ENCODE data around the gene HIGD1B.
A peak's percentile ranks its signal among the peaks of the same experiment; 100 is the strongest.

The HIGD1B gene

DNA sequence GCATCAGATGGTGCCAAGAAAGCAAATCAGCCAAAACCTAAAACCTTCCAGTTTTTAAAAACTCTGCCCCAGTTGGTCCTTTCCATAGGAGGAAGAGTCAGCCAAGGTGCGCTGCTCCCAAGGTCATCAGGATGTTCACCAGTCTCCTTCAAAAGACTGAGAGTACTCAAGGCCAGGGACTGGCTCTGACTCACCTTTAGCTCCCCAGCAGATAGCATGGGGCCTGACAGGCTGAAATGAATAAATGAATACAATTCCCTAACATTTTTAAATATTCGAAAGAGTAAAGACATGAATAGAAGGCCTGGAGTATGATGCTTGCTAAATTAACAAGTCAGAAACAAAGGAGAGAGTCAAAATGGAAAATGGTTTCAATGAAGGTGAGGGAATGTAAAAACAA lies 32.4 kb downstream of the HIGD1B start:
- DNase-seq = no peak

DNA sequence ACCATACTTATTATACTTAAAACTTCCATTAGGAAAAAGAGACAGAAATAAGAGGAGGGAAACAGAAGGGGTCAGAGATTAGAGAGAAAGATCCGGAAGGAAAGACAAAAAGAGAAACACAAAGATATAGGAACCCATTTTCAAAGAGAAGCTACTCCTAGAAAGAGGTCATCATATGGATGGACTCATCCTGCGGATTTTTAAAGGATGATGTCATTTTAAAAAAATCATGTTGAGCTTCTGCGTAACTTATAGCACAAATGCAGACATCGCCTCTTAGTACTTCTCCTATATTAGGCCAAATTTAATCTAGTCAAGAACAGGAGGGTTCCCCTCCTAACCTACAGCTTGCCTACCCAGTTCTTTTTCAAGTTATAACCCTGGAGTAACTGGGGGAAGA lies 33.5 kb downstream of the HIGD1B start:
- DNase-seq = no peak

DNA sequence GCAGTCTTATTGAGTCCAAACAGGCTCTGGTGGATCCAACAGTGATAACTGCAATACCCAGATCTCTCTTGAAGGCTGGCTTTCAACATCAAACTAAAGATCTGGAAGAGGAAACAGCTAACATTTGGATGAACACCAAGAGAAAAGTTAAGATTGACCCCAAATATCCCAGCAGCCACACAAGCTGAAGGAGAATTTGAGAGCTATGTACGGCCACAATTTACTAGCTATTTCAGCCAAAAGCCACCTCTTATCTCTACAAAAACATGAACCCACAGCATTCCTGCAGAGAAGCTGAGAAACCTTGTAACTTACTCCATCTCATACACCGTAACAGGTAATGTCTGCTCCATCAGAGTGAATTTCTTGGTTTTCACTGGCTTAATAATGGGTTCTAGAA lies 37.3 kb downstream of the HIGD1B start:
- no peak for DNase-seq

DNA sequence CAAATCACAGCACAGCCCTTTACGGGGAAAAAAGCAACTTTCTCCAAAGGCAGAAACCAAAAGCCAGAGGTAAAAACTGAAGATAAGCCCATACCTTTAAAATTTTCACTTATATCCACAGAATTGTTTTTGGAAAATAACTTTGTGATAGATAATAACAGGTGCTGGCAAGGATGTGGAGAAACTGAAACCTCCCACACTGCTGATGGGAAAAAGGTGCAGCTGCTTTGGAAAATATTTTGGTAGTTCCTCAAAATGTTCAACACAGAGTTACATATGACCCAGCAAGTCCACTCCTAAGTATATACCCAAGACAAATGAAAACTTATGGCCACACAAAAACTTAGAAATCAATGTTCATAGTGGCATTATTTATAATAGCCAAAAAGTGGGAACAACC lies 39.3 kb downstream of the HIGD1B start:
- no peak for DNase-seq

DNA sequence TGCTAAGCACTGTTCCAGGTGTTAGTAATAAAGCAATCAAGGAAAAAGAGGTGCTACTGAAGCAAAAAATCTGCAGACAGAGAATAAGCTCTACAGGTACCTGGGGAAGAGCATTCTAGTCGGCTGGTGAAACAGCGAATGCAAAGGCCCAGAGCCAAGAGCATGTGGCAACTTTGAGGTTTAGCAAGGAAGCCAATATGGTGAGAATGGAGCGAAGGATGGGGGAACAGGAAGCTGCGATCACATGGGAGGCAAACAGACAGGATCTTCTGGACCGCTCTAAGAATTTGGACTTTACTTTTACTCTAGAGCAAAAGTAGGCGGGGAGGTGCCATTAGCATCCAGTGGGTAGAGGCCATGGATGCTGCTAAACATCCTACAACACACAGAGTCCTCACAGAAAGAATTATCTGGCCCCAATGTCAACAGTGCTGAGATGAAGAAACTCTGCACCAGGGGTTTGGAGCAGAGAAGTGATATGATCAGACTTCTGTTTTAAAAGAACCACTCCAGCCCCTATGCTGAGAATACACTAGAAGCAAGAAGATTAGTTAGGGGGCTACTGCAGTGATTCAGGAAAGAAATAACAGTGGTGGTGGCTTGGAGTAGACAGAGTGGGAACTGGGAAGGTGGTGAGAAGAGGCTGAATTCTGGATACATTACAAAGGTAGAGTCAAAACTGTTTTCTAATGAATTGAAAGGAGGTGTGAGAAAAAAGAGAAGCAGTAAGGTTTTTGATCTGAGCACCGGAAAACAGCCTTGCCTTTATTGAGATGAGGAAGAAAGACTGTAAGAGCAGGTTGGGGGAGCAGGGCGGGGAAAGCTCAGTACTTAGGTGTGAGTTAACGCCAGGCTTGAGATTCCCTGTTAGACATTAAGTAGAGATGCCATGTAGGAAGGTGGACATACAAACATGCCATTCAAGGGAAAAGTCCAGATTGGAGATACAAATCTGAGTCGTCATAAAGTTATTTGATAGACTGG lies 40.6 kb downstream of the HIGD1B start:
- DNase-seq = peak; percentile 93

DNA sequence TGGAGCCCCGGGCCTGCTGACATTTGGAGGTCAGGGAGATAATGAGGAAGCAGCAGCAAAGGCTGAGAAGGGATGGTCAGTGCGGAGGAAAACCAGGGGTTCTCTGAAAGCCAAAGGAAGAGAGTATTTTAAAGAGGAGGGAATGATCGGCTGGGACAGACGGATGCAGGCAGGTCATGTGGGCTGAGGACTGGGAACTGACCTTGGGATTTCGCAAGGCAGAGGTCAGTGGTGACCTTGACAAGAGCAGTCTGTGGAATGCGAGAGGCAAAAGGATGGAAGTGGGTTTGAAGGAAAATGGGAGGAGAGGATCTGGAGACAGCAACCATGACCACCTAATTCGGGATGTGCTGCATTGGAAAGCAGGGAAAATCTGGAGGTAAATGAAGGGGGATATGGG lies 41.3 kb downstream of the HIGD1B start:
- no peak for DNase-seq

DNA sequence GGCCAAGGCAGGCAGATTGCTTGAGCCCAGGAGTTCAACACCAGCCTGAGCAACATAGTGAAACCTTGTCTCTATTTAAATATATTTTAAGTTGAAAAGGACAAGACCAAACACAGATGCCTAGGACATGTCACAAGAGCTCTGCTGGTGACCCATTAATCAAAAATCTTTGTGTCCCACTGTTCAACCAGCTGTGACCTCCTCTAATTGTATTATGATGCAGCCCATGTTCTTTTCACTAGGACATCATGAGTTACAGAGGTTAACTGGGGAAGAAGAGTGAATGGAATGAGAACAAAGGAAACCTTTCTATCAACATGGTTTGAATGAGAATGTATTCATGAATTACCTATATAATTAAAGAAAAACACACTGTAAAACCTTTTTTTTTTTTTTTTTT lies 44.6 kb downstream of the HIGD1B start:
- DNase-seq = no peak

DNA sequence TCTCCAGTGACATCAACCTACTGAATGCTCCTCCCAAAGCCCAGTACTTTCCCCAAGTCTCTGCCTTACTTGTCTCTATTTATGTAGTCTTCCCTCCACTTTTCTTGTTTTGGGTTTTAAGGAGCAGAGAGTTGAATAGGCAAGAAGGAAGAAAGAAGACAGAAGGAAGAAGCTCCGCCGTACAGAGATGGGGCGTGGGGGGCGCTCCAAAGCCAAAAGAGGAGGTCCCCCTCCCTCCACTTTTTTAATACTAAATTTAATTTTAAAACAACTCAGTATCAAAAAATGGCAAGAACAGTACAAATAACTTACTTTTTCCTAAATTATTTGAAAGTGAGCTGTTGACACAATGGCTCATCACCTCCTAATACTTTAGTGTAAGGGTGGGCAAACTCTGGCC lies 47.0 kb downstream of the HIGD1B start:
- DNase-seq = no peak

DNA sequence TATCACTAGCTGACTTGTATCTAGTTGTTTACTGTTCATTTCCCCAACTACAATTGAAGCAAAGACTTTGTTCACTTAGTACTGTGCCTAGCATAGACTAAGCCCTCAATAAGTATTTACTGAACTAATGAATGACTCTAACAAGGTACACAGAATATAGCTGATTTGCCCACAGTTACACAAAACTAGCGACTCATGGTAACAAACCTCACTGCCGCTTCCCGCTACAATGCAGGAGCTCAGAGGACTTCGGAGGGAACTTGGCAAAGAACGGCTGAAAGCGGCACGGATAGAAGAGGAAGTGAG lies 51.0 kb downstream of the HIGD1B start:
- peak; percentile 86 to 91 for DNase-seq

DNA sequence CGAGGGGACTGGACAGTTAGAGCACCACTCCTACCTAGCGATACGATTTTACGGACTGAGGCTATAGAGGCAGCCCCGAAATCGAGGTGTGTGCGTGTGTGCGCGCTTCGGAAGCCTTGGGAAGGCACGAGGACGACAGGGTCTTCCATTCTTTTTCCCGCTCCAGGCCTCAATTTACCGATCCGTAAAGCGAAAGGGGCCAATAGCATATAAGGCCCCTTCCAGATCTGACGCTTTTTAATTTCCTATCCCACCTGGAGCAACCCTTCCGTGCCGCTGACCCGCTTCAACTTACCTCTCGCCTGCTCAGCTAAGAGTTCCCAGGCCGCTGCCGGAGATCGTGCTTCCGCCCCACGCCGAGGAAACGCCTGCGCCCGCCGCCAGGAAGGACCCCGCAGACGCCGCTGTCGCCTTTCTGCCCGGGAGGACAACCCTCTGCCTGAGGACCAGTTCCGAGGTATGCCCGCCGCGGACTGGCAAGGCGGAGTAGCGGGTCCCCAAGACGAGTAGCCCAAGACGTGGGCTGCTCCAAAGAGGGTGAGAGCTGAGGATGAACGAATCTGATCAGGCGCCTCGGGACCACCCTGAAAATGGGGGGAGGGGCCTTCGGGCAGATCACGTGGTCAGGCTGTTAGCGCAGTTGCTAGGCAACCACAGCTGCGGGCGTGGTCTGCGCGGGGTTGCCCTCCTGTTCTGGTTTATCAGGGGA lies 51.5 kb downstream of the HIGD1B start, which contains the start of gene EFTUD2:
TSS of gene EFTUD2 (minus strand) at position 372 of the 709 bp plus-strand sequence. CDS start 4,924 bp downstream, outside the sequence.
- DNase-seq = peak; percentile 85 to 96
